Colonic mucosa (tissue), 4 donors: ENCODE measurements around the gene ZDHHC17. TPM values are rescaled to one million over a fixed set of nuclear protein-coding genes. Genes with fewer than 3 reads are reported as not detected.
A peak's percentile ranks its signal among the peaks of the same experiment; 100 is the strongest.

ENCODE experiments used
- DNase-seq: peaks from one replicate; pipeline ENCODE4 v3.0.0-alpha.2; 2020
- H3K27ac ChIP-seq: fragments of 200-600 bp; one replicate; pipeline ENCODE4 v1.8.0; 2021
- H3K27me3 ChIP-seq: fragments of 200-600 bp; one replicate; pipeline ENCODE4 v1.8.0; 2021
- H3K36me3 ChIP-seq: fragments of 200-600 bp; one replicate; pipeline ENCODE4 v1.8.0; 2021
- H3K4me1 ChIP-seq: fragments of 200-600 bp; one replicate; pipeline ENCODE4 v1.8.0; 2021; ENCODE audit warnings: mild to moderate bottlenecking
- H3K4me3 ChIP-seq: fragments of 200-600 bp; one replicate; pipeline ENCODE4 v1.8.0; 2021
- H3K9ac ChIP-seq, 2 donors: one replicate each; pipeline ENCODE4 v1.7.0; 2013; ENCODE audit warnings: control low read depth in 2 of 2, low read depth in 2 of 2, low read length in 2 of 2
- H3K9me3 ChIP-seq: fragments of 200-600 bp; one replicate; pipeline ENCODE4 v1.8.0; 2021
- intact Hi-C: fragments of 100-400 bp; cut with DNase I; formaldehyde crosslinking; loops from one replicate; pipeline ENCODE4 v1.14.1; 2022
- total RNA-seq, 2 donors: library from RNA; stranded (reverse); fragmentation: NEBNext Ultra II Directional in 1 of 2; extraction: Animal tissue kit (Norgen Biotek cat#: 25700) in 1 of 2; gene quantifications; one replicate each; pipeline ENCODE4 v1.2.1, GENCODE V29; 2021
- TF ChIP-seq, protein P1 (sequence below): fragments of 200-600 bp; IDR thresholded peaks from one replicate; pipeline ENCODE4 v1.8.0; 2022; ENCODE audit warnings: antibody characterized with exemption, mild to moderate bottlenecking
- donor health status: healthy.
- donor health status: DM: no; HTN: no; CAD: no.
- donor health status: DM: no; HTN: no; CAD: no.

ZDHHC17 gene
- total RNA-seq, 2 donors from 2014 or later: 15.7 to 16.6 TPM

DNA sequence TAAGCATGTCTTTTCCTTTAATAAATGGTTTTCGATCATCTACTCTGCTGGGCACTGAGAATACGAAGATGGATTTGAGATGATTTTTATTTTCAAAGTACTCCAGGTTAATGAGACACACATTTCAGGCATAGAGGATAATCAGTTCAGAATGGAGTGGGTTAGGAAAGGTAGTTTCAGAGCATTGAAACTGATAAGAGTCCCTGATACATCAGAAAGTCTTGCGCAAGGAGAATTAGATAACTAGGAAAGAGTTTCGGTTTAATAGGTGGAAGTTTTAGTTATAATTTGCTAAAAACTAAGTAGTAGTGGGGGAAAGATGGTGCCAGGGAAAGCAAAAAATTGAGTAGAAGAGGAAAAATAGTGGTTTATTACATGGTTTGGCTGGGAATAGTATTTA, 50.1 kb downstream of the ZDHHC17 start:
- intact Hi-C loops: no loop called here

DNA sequence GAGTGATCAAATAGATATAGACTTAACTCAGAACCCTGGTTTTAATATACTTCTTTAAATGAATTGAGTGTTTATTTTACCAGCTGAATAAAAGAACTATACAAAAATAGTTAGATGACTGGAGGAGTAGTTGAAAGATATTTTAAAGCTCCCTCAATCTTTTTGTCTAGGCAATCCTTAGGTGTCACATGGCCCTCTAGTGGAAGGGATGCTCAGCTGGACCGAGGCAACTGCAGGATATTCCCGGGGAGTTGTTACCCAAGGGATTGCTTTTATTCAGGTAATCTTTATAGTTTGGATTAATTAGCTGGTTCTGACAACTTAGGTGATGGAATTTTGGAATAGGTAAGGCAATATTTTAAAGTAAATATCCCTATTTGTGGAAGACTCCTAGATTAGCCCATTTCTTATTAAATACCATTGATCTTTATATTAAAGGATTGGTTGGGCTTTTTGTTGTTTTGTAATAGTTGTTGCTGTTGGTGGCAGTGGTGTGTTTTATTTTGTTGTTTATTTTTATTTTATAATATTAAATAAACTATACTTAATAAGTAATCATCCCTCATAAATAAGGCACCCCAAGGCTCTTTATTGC, 57.1 kb downstream of the ZDHHC17 start:
- TF ChIP-seq, protein P1, sequence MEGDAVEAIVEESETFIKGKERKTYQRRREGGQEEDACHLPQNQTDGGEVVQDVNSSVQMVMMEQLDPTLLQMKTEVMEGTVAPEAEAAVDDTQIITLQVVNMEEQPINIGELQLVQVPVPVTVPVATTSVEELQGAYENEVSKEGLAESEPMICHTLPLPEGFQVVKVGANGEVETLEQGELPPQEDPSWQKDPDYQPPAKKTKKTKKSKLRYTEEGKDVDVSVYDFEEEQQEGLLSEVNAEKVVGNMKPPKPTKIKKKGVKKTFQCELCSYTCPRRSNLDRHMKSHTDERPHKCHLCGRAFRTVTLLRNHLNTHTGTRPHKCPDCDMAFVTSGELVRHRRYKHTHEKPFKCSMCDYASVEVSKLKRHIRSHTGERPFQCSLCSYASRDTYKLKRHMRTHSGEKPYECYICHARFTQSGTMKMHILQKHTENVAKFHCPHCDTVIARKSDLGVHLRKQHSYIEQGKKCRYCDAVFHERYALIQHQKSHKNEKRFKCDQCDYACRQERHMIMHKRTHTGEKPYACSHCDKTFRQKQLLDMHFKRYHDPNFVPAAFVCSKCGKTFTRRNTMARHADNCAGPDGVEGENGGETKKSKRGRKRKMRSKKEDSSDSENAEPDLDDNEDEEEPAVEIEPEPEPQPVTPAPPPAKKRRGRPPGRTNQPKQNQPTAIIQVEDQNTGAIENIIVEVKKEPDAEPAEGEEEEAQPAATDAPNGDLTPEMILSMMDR: peak; percentile 49
- DNase-seq: peak; percentile 28
- intact Hi-C loops: no loop called here
- H3K4me3 ChIP-seq: no peak overlapping the region
- H3K9me3 ChIP-seq: no peaks in the 10 kb centered on the region
- H3K36me3 ChIP-seq: no peaks in the 10 kb centered on the region
- no peaks in the 10 kb centered on the region for H3K4me1 ChIP-seq
- no peaks in the 10 kb centered on the region for H3K27me3 ChIP-seq
- no peak overlapping the region for H3K27ac ChIP-seq
- H3K9ac ChIP-seq: no peak overlapping the region

More for the DNA sequence above, 50.1 kb downstream of the ZDHHC17 start:
- H3K36me3 ChIP-seq: no peaks in the 10 kb centered on the region
- no peak for DNase-seq
- H3K9ac ChIP-seq: no peak overlapping the region
- H3K27me3 ChIP-seq: no peaks in the 10 kb centered on the region
- TF ChIP-seq, protein P1: no peak
- no peak overlapping the region for H3K27ac ChIP-seq
- no peak overlapping the region for H3K4me3 ChIP-seq
- H3K9me3 ChIP-seq: no peaks in the 10 kb centered on the region
- H3K4me1 ChIP-seq: no peaks in the 10 kb centered on the region

DNA sequence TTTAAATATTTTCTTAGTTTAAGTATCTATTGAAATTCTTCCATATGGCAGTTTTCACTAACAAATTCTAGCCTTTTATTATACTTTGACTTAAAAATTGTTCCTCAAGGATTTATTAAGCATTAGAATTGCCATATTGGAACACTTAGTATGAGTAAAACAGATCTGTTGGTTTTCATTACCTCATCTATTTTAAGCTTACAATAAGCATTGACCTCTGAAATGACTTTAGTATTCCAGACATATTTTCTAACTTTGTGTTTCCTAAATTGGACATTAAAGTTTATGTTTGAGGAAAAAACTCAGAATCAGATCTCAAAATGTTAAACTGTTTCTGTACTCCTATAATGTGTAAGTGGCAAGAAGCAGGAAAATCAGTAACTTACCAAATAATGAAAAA, 66.5 kb downstream of the ZDHHC17 start:
- Histone ChIP-seq H3K4me3 (no peak overlapping the region), H3K27ac (no peak overlapping the region)
- intact Hi-C loops: no loop called here

DNA sequence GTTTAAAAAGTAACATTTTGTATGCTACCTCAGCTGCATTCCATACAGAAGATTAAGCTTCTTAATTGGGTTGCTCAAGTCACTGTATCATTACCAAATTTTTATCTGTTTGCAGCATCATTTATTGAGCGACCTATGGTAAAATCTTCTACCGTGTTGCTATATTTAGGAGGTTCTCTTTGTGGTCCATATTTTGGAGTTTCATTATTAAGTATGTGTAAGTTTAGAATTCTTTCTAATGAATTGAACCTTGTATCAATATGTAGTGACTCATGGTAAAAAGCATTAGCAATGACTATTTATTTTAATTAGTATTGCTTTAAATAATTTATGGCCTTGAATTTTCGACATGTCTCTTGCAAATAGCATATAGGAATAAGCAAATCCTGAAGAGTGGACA, 72.7 kb downstream of the ZDHHC17 start:
- H3K36me3 ChIP-seq: no peaks in the 10 kb centered on the region
- H3K27me3 ChIP-seq: no peaks in the 10 kb centered on the region
- H3K4me3 ChIP-seq: no peak overlapping the region
- H3K4me1 ChIP-seq: no peaks in the 10 kb centered on the region
- TF ChIP-seq, protein P1: no peak
- no peak overlapping the region for H3K27ac ChIP-seq
- H3K9ac ChIP-seq: no peak overlapping the region
- intact Hi-C loops: no loop called here
- no peak for DNase-seq
- H3K9me3 ChIP-seq: no peaks in the 10 kb centered on the region

More for the DNA sequence above, 66.5 kb downstream of the ZDHHC17 start:
- Histone ChIP-seq H3K9me3 (no peaks in the 10 kb centered on the region), H3K36me3 (no peaks in the 10 kb centered on the region), H3K27me3 (no peaks in the 10 kb centered on the region), H3K4me1 (no peaks in the 10 kb centered on the region), H3K9ac (no peak overlapping the region)
- no peak for DNase-seq
- TF ChIP-seq, protein P1: no peak

DNA sequence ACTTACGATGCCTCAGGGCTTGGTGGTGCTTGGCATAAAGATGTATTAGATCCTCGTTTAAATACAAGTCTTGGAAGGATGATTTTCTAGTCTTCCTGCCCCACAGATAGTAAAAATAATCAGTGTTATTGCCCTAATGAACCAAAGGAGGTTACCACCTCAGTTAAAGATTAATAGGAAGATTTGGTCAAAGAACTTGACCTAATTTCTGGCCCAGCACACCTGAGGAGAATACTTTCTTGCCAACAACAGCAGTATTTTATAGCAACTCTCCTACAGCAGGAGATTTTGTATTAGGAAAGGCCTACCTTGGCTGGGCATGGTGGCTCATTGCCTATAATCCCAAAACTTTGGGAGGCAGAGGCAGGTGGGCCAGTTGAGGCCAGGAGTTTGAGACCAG, 83.3 kb downstream of the ZDHHC17 start:
- no peak overlapping the region for H3K27ac ChIP-seq
- H3K9ac ChIP-seq: no peak overlapping the region
- no peaks in the 10 kb centered on the region for H3K27me3 ChIP-seq
- H3K4me3 ChIP-seq: no peak overlapping the region
- no peaks in the 10 kb centered on the region for H3K4me1 ChIP-seq
- DNase-seq: no peak
- no peaks in the 10 kb centered on the region for H3K9me3 ChIP-seq
- TF ChIP-seq, protein P1: no peak
- intact Hi-C loops: no loop called here
- no peaks in the 10 kb centered on the region for H3K36me3 ChIP-seq
